GM18951 (cell line): ENCODE results near the gene MPG.
A peak's percentile ranks its signal among the peaks of the same experiment; 100 is the strongest.
"Not testable (repeated sequence)": the region's sequence is repeated elsewhere in the genome, so short reads cannot be mapped to it uniquely, and the experiment has no call there.

Experiments
- POLR2A ChIP-seq: IDR thresholded peaks from 4 replicates; pipeline ENCODE4 v1.6.1; 2011; ENCODE audit warnings: mild to moderate bottlenecking; ENCODE audit not compliant: insufficient read length, insufficient read depth; ENCODE audit errors: extremely low read depth
- in situ Hi-C: fragments of 300-500 bp; cut with MboI; formaldehyde crosslinking; loops from one replicate; pipeline ENCODE4 v1.12.0; 2022; ENCODE audit warnings: low sequenced_read_pairs, mixed read lengths, inconsistent platforms; ENCODE audit not compliant: unreplicated experiment

The MPG gene

GRCh38 chr16:77807-78443 lies at the start of gene MPG:
Gene MPG, plus strand, starts transcription at chr16:78225. Its CDS starts 85 bp downstream, at chr16:78310.
- peak; percentile 94 for TF ChIP-seq POLR2A
- in situ Hi-C loops = no loop called here

- in situ Hi-C loops = not testable (repeated sequence)
These were observed 47.4 kb upstream of the MPG start for GRCh38 chr16:30627-31026.

GRCh38 chr16:33154-33876 lies 44.7 kb upstream of the MPG start:
- in situ Hi-C loops = not testable (repeated sequence)

- no peak for TF ChIP-seq POLR2A
- in situ Hi-C loops = no loop called here
These were observed 44.0 kb upstream of the MPG start for GRCh38 chr16:33877-34647.

- in situ Hi-C loops = no loop called here
- no peak for TF ChIP-seq POLR2A
These were observed 43.4 kb upstream of the MPG start for GRCh38 chr16:34648-34987.

GRCh38 chr16:35011-35677 lies 42.9 kb upstream of the MPG start:
- in situ Hi-C loops = no loop called here
- no peak for TF ChIP-seq POLR2A

GRCh38 chr16:35678-36305 lies 42.2 kb upstream of the MPG start:
- no peak for TF ChIP-seq POLR2A
- in situ Hi-C loops = no loop called here

- in situ Hi-C loops = no loop called here
- TF ChIP-seq POLR2A = no peak
These were observed 41.6 kb upstream of the MPG start for GRCh38 chr16:36336-36984.

- no peak for TF ChIP-seq POLR2A
- in situ Hi-C loops = no loop called here
These were observed 40.5 kb upstream of the MPG start for GRCh38 chr16:37511-37910.

- in situ Hi-C loops = not testable (repeated sequence)
These were observed 39.8 kb upstream of the MPG start for GRCh38 chr16:38206-38605.

GRCh38 chr16:38941-39892 lies 38.8 kb upstream of the MPG start:
- TF ChIP-seq POLR2A = peak; percentile 32
- in situ Hi-C loops = no loop called here
